ENCODE data around the gene ECM2. TPM values are rescaled to one million over a fixed set of nuclear protein-coding genes. Genes with fewer than 3 reads are reported as not detected.
A peak's percentile ranks its signal among the peaks of the same experiment; 100 is the strongest.

The ECM2 gene
- total and polyA plus RNA-seq, 5 donors from 2014 or later: not detected

DNA sequence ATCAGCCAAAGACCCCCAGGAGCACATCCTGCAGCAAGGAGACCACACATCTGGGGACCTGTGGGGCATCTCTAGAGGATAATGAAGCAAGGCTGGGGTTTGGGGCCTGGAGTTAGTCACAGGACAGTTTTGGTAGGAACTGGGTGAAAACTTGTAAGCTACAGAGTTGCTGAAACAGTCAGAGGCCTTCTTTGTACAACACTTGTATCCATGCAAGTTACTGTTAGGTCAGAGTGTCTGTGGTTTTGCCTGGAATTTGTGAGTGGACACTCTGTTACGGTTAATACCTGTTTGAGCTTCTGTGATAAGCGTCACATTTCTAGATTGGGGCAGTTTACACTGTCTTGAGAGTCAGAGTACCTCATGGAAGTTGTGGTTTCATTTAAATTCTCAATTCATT is 30.9 kb downstream of the ECM2 start:
- ATAC-seq (ENCODE audit: low read depth in 2 of 2): no peak

GRCh38 chr9:92503156-92503555 is 32.6 kb downstream of the ECM2 start:
- ATAC-seq (ENCODE audit: low read depth in 2 of 2): no peak
- no peaks in the 10 kb centered on the region for H3K9me3 Mint-ChIP-seq
- no peaks in the 10 kb centered on the region for H3K27me3 Mint-ChIP-seq
- no peak for DNase-seq
- H3K4me3 ChIP-seq (ENCODE audit: low read depth, low read length): no peak overlapping the region
- H3K4me1 Mint-ChIP-seq: no peaks in the 10 kb centered on the region
- no peaks in the 10 kb centered on the region for H3K4me1 ChIP-seq (ENCODE audit: control insufficient read depth, insufficient read depth, low read length, poor library complexity, severe bottlenecking)
- H3K4me3 Mint-ChIP-seq: no peak overlapping the region
- no peaks in the 10 kb centered on the region for H3K36me3 Mint-ChIP-seq
- no peaks in the 10 kb centered on the region for H3K27me3 ChIP-seq (ENCODE audit: control insufficient read depth, insufficient read depth, low read length)
- H3K9me3 ChIP-seq (ENCODE audit: control insufficient read depth in 2 of 2, low read length in 2 of 2): no peaks in the 10 kb centered on the region
- H3K27ac ChIP-seq (ENCODE audit: insufficient read depth, low read length, poor library complexity, severe bottlenecking): no peak overlapping the region
- H3K36me3 ChIP-seq (ENCODE audit: control insufficient read depth, insufficient read depth, low read length): no peaks in the 10 kb centered on the region
- H3K27ac Mint-ChIP-seq: no peak overlapping the region

More for the DNA sequence above, 30.9 kb downstream of the ECM2 start:
- Mint-ChIP-seq H3K4me1 (no peaks in the 10 kb centered on the region), H3K9me3 (no peaks in the 10 kb centered on the region), H3K27ac (no peak overlapping the region), H3K4me3 (no peak overlapping the region), H3K27me3 (no peaks in the 10 kb centered on the region), H3K36me3 (no peaks in the 10 kb centered on the region)
- Histone ChIP-seq H3K4me1 (ENCODE audit: control insufficient read depth, insufficient read depth, low read length, poor library complexity, severe bottlenecking) (no peaks in the 10 kb centered on the region), H3K27me3 (ENCODE audit: control insufficient read depth, insufficient read depth, low read length) (no peaks in the 10 kb centered on the region), H3K9me3 (ENCODE audit: control insufficient read depth in 2 of 2, low read length in 2 of 2) (no peaks in the 10 kb centered on the region), H3K36me3 (ENCODE audit: control insufficient read depth, insufficient read depth, low read length) (no peaks in the 10 kb centered on the region), H3K4me3 (ENCODE audit: low read depth, low read length) (no peak overlapping the region), H3K27ac (ENCODE audit: insufficient read depth, low read length, poor library complexity, severe bottlenecking) (no peak overlapping the region)
- no peak for DNase-seq

DNA sequence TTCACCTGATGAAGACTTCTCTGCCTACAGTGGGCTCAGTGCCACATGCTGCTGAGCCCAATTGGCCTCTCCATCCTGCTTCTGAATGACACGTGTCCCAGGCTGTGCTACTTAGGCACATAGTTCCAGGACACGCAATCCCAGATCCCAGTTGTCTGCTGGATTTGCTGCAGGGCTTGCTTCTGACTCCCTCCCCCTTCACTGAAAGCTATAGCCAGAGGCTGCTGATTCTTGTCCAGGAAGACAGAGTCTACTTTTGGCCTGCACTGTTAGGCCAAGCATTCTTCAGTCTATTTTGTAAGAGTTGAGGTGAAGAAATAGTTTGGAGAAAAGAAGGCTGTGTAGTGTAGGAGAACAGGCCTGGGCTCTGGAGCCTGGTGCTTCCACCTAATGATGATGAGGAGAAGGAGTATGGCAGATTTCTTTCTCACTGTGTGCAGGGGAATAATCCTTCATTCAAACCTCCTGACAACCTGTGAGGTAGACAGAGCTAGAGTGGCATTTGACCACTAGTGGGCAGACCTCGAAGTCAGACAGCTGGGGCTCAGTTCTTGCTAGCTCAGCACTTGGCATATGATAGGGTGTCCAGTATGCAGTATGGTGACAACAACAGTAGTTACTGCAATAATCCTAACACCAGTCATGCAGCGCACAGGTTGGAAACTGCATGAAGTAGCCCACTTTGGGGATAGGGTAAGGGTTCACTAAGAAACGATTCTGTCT is 34.0 kb downstream of the ECM2 start:
- Mint-ChIP-seq H3K27ac (no peak overlapping the region), H3K9me3 (no peaks in the 10 kb centered on the region), H3K4me1 (peaks cover 0 to 4% (median 2%) of the 10 kb centered on the region in 4 donors), H3K36me3 (no peaks in the 10 kb centered on the region), H3K27me3 (no peaks in the 10 kb centered on the region), H3K4me3 (no peak overlapping the region)
- Histone ChIP-seq H3K4me3 (ENCODE audit: low read depth, low read length) (no peak overlapping the region), H3K9me3 (ENCODE audit: control insufficient read depth in 2 of 2, low read length in 2 of 2) (no peaks in the 10 kb centered on the region), H3K36me3 (ENCODE audit: control insufficient read depth, insufficient read depth, low read length) (no peaks in the 10 kb centered on the region), H3K27ac (ENCODE audit: insufficient read depth, low read length, poor library complexity, severe bottlenecking) (no peak overlapping the region), H3K27me3 (ENCODE audit: control insufficient read depth, insufficient read depth, low read length) (no peaks in the 10 kb centered on the region), H3K4me1 (ENCODE audit: control insufficient read depth, insufficient read depth, low read length, poor library complexity, severe bottlenecking) (no peaks in the 10 kb centered on the region)
- DNase-seq (peak in 1 of 3 donors; percentile 48), ATAC-seq (ENCODE audit: low read depth in 2 of 2) (no peak)

GRCh38 chr9:92500725-92501124 is 35.1 kb downstream of the ECM2 start:
- Mint-ChIP-seq H3K27ac (no peak overlapping the region), H3K36me3 (no peaks in the 10 kb centered on the region)

DNA sequence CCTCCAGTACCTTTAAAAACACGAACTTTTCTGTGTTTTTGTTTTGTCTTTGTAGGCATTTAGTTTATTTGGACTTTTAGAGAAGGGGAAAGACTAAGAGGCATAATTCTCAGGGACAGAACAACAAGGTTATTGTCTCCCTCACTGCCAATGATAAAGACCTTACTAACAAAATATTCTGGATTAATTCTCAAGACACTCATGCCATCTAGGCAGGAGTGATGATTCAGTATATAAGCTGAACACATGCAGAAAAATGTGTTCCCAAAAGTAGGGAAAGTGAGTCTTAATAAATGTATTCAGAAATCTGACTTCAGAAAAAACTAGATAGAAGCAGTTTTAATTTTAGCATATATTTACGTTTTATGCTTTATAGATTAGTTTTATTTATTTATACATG is 36.1 kb downstream of the ECM2 start:
- DNase-seq (no peak), ATAC-seq (ENCODE audit: low read depth in 2 of 2) (no peak)
- no peak overlapping the region for H3K27ac Mint-ChIP-seq
- H3K9me3 Mint-ChIP-seq: no peaks in the 10 kb centered on the region
- H3K4me1 Mint-ChIP-seq: peaks cover 0 to 4% (median 2%) of the 10 kb centered on the region in 4 donors
- no peaks in the 10 kb centered on the region for H3K27me3 Mint-ChIP-seq
- Histone ChIP-seq H3K9me3 (ENCODE audit: control insufficient read depth in 2 of 2, low read length in 2 of 2) (no peaks in the 10 kb centered on the region), H3K27me3 (ENCODE audit: control insufficient read depth, insufficient read depth, low read length) (no peaks in the 10 kb centered on the region), H3K36me3 (ENCODE audit: control insufficient read depth, insufficient read depth, low read length) (no peaks in the 10 kb centered on the region), H3K4me1 (ENCODE audit: control insufficient read depth, insufficient read depth, low read length, poor library complexity, severe bottlenecking) (no peaks in the 10 kb centered on the region), H3K4me3 (ENCODE audit: low read depth, low read length) (no peak overlapping the region), H3K27ac (ENCODE audit: insufficient read depth, low read length, poor library complexity, severe bottlenecking) (no peak overlapping the region)
- no peak overlapping the region for H3K4me3 Mint-ChIP-seq
- no peaks in the 10 kb centered on the region for H3K36me3 Mint-ChIP-seq

More at GRCh38 chr9:92500725-92501124, 35.1 kb downstream of the ECM2 start:
- Histone ChIP-seq H3K4me1 (ENCODE audit: control insufficient read depth, insufficient read depth, low read length, poor library complexity, severe bottlenecking) (no peaks in the 10 kb centered on the region), H3K27me3 (ENCODE audit: control insufficient read depth, insufficient read depth, low read length) (no peaks in the 10 kb centered on the region), H3K4me3 (ENCODE audit: low read depth, low read length) (no peak overlapping the region), H3K27ac (ENCODE audit: insufficient read depth, low read length, poor library complexity, severe bottlenecking) (no peak overlapping the region), H3K36me3 (ENCODE audit: control insufficient read depth, insufficient read depth, low read length) (no peaks in the 10 kb centered on the region), H3K9me3 (ENCODE audit: control insufficient read depth in 2 of 2, low read length in 2 of 2) (no peaks in the 10 kb centered on the region)
- ATAC-seq (ENCODE audit: low read depth in 2 of 2) (no peak), DNase-seq (no peak)
- no peaks in the 10 kb centered on the region for H3K27me3 Mint-ChIP-seq
- H3K4me1 Mint-ChIP-seq: peaks cover 0 to 4% (median 2%) of the 10 kb centered on the region in 4 donors
- H3K9me3 Mint-ChIP-seq: no peaks in the 10 kb centered on the region
- no peak overlapping the region for H3K4me3 Mint-ChIP-seq

- H3K4me1 Mint-ChIP-seq: peaks cover 0 to 7% (median 2%) of the 10 kb centered on the region in 4 donors
- no peaks in the 10 kb centered on the region for H3K27me3 ChIP-seq (ENCODE audit: control insufficient read depth, insufficient read depth, low read length)
- H3K4me3 ChIP-seq (ENCODE audit: low read depth, low read length): no peak overlapping the region
- no peak overlapping the region for H3K4me3 Mint-ChIP-seq
- no peaks in the 10 kb centered on the region for H3K27me3 Mint-ChIP-seq
- ATAC-seq (ENCODE audit: low read depth in 2 of 2) (no peak), DNase-seq (no peak)
- H3K27ac Mint-ChIP-seq: no peak overlapping the region
- no peaks in the 10 kb centered on the region for H3K9me3 Mint-ChIP-seq
- no peaks in the 10 kb centered on the region for H3K36me3 ChIP-seq (ENCODE audit: control insufficient read depth, insufficient read depth, low read length)
- no peaks in the 10 kb centered on the region for H3K9me3 ChIP-seq (ENCODE audit: control insufficient read depth in 2 of 2, low read length in 2 of 2)
- no peaks in the 10 kb centered on the region for H3K4me1 ChIP-seq (ENCODE audit: control insufficient read depth, insufficient read depth, low read length, poor library complexity, severe bottlenecking)
- no peak overlapping the region for H3K27ac ChIP-seq (ENCODE audit: insufficient read depth, low read length, poor library complexity, severe bottlenecking)
- no peaks in the 10 kb centered on the region for H3K36me3 Mint-ChIP-seq
Measured at GRCh38 chr9:92496396-92497176, 39.2 kb downstream of the ECM2 start.

DNA sequence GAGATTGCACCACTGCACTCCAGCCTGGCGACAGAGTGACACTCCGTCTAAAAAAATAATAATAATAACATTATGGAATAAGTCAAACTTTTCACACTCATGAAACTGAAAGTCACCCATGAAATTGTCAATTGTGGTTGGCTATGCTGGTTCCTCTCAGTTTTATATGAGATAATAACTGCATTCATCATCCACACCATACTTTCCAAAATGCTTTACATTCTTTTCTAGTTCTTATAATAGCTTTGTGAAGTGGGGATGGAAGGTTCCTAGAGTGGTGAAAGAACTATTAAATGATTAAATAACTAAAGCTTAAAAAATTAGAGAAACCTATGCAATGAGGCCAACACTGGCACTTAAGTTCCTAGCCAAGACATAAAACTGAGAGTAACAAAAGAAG is 40.9 kb downstream of the ECM2 start:
- ATAC-seq (ENCODE audit: low read depth in 2 of 2) (no peak), DNase-seq (no peak)
- Histone ChIP-seq H3K27ac (ENCODE audit: insufficient read depth, low read length, poor library complexity, severe bottlenecking) (no peak overlapping the region), H3K27me3 (ENCODE audit: control insufficient read depth, insufficient read depth, low read length) (no peaks in the 10 kb centered on the region), H3K4me1 (ENCODE audit: control insufficient read depth, insufficient read depth, low read length, poor library complexity, severe bottlenecking) (no peaks in the 10 kb centered on the region), H3K9me3 (ENCODE audit: control insufficient read depth in 2 of 2, low read length in 2 of 2) (no peaks in the 10 kb centered on the region), H3K36me3 (ENCODE audit: control insufficient read depth, insufficient read depth, low read length) (no peaks in the 10 kb centered on the region), H3K4me3 (ENCODE audit: low read depth, low read length) (no peak overlapping the region)
- H3K9me3 Mint-ChIP-seq: no peaks in the 10 kb centered on the region
- no peak overlapping the region for H3K27ac Mint-ChIP-seq
- H3K4me1 Mint-ChIP-seq: peaks cover 0 to 14% (median 5%) of the 10 kb centered on the region in 4 donors
- no peak overlapping the region for H3K4me3 Mint-ChIP-seq
- no peaks in the 10 kb centered on the region for H3K36me3 Mint-ChIP-seq
- H3K27me3 Mint-ChIP-seq: no peaks in the 10 kb centered on the region

Measured in CD4-positive, CD25-positive, alpha-beta regulatory T cell (primary cell).